HEK293 (cell line): ENCODE data around the gene VRK3.
A peak's percentile ranks its signal among the peaks of the same experiment; 100 is the strongest.

Experiments used
- CTCF ChIA-PET: fragments of 350-600 bp; formaldehyde crosslinking; extraction: SDS; loops from one replicate; lab custom pipeline; 2021; ENCODE audit warnings: antibody characterized with exemption; lab: Yijun Ruan, JAX
- POLR2A ChIA-PET: fragments of 300-600 bp; formaldehyde crosslinking; extraction: SDS; loops from one replicate; lab custom pipeline; 2020; ENCODE audit warnings: antibody characterized with exemption, inconsistent platforms; lab: Yijun Ruan, JAX
- H3K27ac ChIP-seq: fragments of 200-500 bp; sonication (Bioruptor generic); 2 replicates; pipeline ENCODE4 v1.5.1; 2014; ENCODE audit warnings: low read depth, low read length, control low read depth, inconsistent platforms; ENCODE audit errors: extremely low read depth
- H3K36me3 ChIP-seq, 2 experiments: fragments of 200-500 bp in 1 of 2; sonication (Bioruptor generic) in 1 of 2; 1 replicate in 1 of 2; 2 replicates in 1 of 2; pipeline ENCODE4 v1.5.1; 2014 to 2017; ENCODE audit warnings: inconsistent platforms in 2 of 2, low read length in 2 of 2; ENCODE audit not compliant: control insufficient read depth in 2 of 2, insufficient read depth in 1 of 2
- H3K4me1 ChIP-seq: fragments of 200-500 bp; sonication (Bioruptor generic); 2 replicates; pipeline ENCODE4 v1.5.1; 2014; ENCODE audit warnings: mild to moderate bottlenecking, low read length, inconsistent platforms; ENCODE audit not compliant: control insufficient read depth, insufficient read depth
- H3K4me3 ChIP-seq: 2 replicates; pipeline ENCODE4 v1.5.1; 2011; ENCODE audit warnings: low read depth, mild to moderate bottlenecking, control low read depth, low read length, moderate library complexity
- H3K9me3 ChIP-seq: fragments of 200-500 bp; sonication (Bioruptor generic); 2 replicates; pipeline ENCODE4 v1.5.1; 2014; ENCODE audit warnings: low read depth, low read length, inconsistent platforms; ENCODE audit not compliant: control insufficient read depth, insufficient read depth
- BCL11B ChIP-seq: fragments of 450-650 bp; formaldehyde crosslinking; IDR thresholded peaks from 2 replicates; pipeline ENCODE4 v1.5.1; 2016; ENCODE audit warnings: low read depth, missing biosample characterization, missing genetic modification characterization
- KLF9 ChIP-seq: fragments of 450-650 bp; formaldehyde crosslinking; IDR thresholded peaks from 2 replicates; pipeline ENCODE4 v1.5.1; 2016; ENCODE audit warnings: missing biosample characterization, missing genetic modification characterization, low read depth
- OVOL3 ChIP-seq: fragments of 450-650 bp; formaldehyde crosslinking; IDR thresholded peaks from 2 replicates; pipeline ENCODE4 v1.5.1; 2016; ENCODE audit warnings: missing biosample characterization, missing genetic modification characterization
- SALL2 ChIP-seq: fragments of 450-650 bp; formaldehyde crosslinking; IDR thresholded peaks from 2 replicates; pipeline ENCODE4 v1.5.0; 2017; ENCODE audit warnings: missing biosample characterization, mild to moderate bottlenecking, missing genetic modification characterization, borderline replicate concordance
- SETDB1 ChIP-seq: IDR thresholded peaks from one replicate; pipeline ENCODE4 v1.6.1; 2017; ENCODE audit warnings: mild to moderate bottlenecking, low read length, moderate library complexity, mixed read lengths; ENCODE audit not compliant: insufficient read length
- ZBTB1 ChIP-seq: fragments of 450-650 bp; formaldehyde crosslinking; IDR thresholded peaks from 2 replicates; pipeline ENCODE4 v1.5.1; 2016; ENCODE audit warnings: missing biosample characterization, missing genetic modification characterization
- ZBTB8A ChIP-seq: fragments of 450-650 bp; formaldehyde crosslinking; IDR thresholded peaks from 2 replicates; pipeline ENCODE4 v1.5.1; 2016; ENCODE audit warnings: missing biosample characterization, missing genetic modification characterization
- ZFP37 ChIP-seq: fragments of 450-650 bp; formaldehyde crosslinking; IDR thresholded peaks from 2 replicates; pipeline ENCODE4 v1.5.1; 2016; ENCODE audit warnings: missing biosample characterization, missing genetic modification characterization
- ZNF112 ChIP-seq: fragments of 450-650 bp; formaldehyde crosslinking; IDR thresholded peaks from 2 replicates; pipeline ENCODE4 v1.5.0; 2017; ENCODE audit warnings: missing biosample characterization, missing genetic modification characterization
- ZNF114 ChIP-seq: fragments of 450-650 bp; formaldehyde crosslinking; IDR thresholded peaks from 2 replicates; pipeline ENCODE4 v1.5.0; 2017; ENCODE audit warnings: missing biosample characterization, missing genetic modification characterization
- ZNF132 ChIP-seq: fragments of 450-650 bp; formaldehyde crosslinking; IDR thresholded peaks from 2 replicates; pipeline ENCODE4 v1.5.1; 2017; ENCODE audit warnings: missing biosample characterization, missing genetic modification characterization, borderline replicate concordance
- ZNF184 ChIP-seq: fragments of 450-650 bp; IDR thresholded peaks from 2 replicates; pipeline ENCODE4 v1.5.1; 2018; ENCODE audit warnings: missing biosample characterization, mild to moderate bottlenecking, missing genetic modification characterization
- ZNF23 ChIP-seq: fragments of 450-650 bp; formaldehyde crosslinking; IDR thresholded peaks from 2 replicates; pipeline ENCODE4 v1.5.1; 2016; ENCODE audit warnings: missing biosample characterization, missing genetic modification characterization, borderline replicate concordance
- ZNF266 ChIP-seq: fragments of 450-650 bp; formaldehyde crosslinking; IDR thresholded peaks from 2 replicates; pipeline ENCODE4 v1.5.1; 2016; ENCODE audit warnings: missing biosample characterization, missing genetic modification characterization, low read depth
- ZNF311 ChIP-seq: fragments of 450-650 bp; formaldehyde crosslinking; IDR thresholded peaks from 2 replicates; pipeline ENCODE4 v1.5.1; 2017; ENCODE audit warnings: missing biosample characterization, missing genetic modification characterization, borderline replicate concordance
- ZNF350 ChIP-seq: fragments of 450-650 bp; formaldehyde crosslinking; IDR thresholded peaks from 2 replicates; pipeline ENCODE4 v1.5.0; 2017; ENCODE audit warnings: missing biosample characterization, mild to moderate bottlenecking, missing genetic modification characterization
- ZNF354C ChIP-seq: fragments of 450-650 bp; formaldehyde crosslinking; IDR thresholded peaks from 2 replicates; pipeline ENCODE4 v1.5.1; 2016; ENCODE audit warnings: missing biosample characterization, missing genetic modification characterization, low read depth, borderline replicate concordance
- ZNF473 ChIP-seq: fragments of 450-650 bp; formaldehyde crosslinking; IDR thresholded peaks from 2 replicates; pipeline ENCODE4 v1.5.1; 2017; ENCODE audit warnings: missing biosample characterization, missing genetic modification characterization
- ZNF510 ChIP-seq: fragments of 450-650 bp; formaldehyde crosslinking; IDR thresholded peaks from 2 replicates; pipeline ENCODE4 v1.5.1; 2018; ENCODE audit warnings: mild to moderate bottlenecking, missing genetic modification characterization, missing biosample characterization; ENCODE audit not compliant: insufficient replicate concordance
- ZNF561 ChIP-seq: fragments of 450-650 bp; IDR thresholded peaks from 2 replicates; pipeline ENCODE4 v1.5.1; 2018; ENCODE audit warnings: missing biosample characterization, missing genetic modification characterization, borderline replicate concordance
- ZNF571 ChIP-seq: fragments of 450-650 bp; formaldehyde crosslinking; IDR thresholded peaks from 2 replicates; pipeline ENCODE4 v1.5.0; 2017; ENCODE audit warnings: missing biosample characterization, missing genetic modification characterization
- ZNF585B ChIP-seq: fragments of 450-650 bp; formaldehyde crosslinking; IDR thresholded peaks from 2 replicates; pipeline ENCODE4 v1.5.1; 2016; ENCODE audit warnings: missing biosample characterization, missing genetic modification characterization
- ZNF658 ChIP-seq: fragments of 450-650 bp; formaldehyde crosslinking; IDR thresholded peaks from 2 replicates; pipeline ENCODE4; 2016; ENCODE audit warnings: missing biosample characterization, missing genetic modification characterization
- ZNF791 ChIP-seq: fragments of 450-650 bp; formaldehyde crosslinking; IDR thresholded peaks from 2 replicates; pipeline ENCODE4 v1.5.1; 2016; ENCODE audit warnings: missing biosample characterization, missing genetic modification characterization
- ZNF843 ChIP-seq: fragments of 450-650 bp; formaldehyde crosslinking; IDR thresholded peaks from 2 replicates; pipeline ENCODE4 v1.5.1; 2016; ENCODE audit warnings: missing biosample characterization, missing genetic modification characterization
- ZSCAN16 ChIP-seq: fragments of 450-650 bp; formaldehyde crosslinking; IDR thresholded peaks from 2 replicates; pipeline ENCODE4 v1.5.1; 2016; ENCODE audit warnings: missing biosample characterization, missing genetic modification characterization
- TF ChIP-seq, protein P1 (sequence below): fragments of 450-650 bp; formaldehyde crosslinking; IDR thresholded peaks from 2 replicates; pipeline ENCODE4 v1.5.1; 2017; ENCODE audit warnings: missing biosample characterization, missing genetic modification characterization
- TF ChIP-seq, protein P2 (sequence below): fragments of 450-650 bp; formaldehyde crosslinking; IDR thresholded peaks from 2 replicates; pipeline ENCODE4 v1.5.1; 2017; ENCODE audit warnings: missing biosample characterization, mild to moderate bottlenecking, missing genetic modification characterization, moderate library complexity
- TF ChIP-seq, protein P3 (sequence below): sonication (generic); formaldehyde crosslinking; IDR thresholded peaks from 2 replicates; pipeline ENCODE4 v1.8.1; 2022; ENCODE audit warnings: mild to moderate bottlenecking, moderate library complexity, missing genetic modification reagents
- TF ChIP-seq, protein P4 (sequence below): fragments of 450-650 bp; formaldehyde crosslinking; IDR thresholded peaks from 2 replicates; pipeline ENCODE4 v1.5.1; 2016; ENCODE audit warnings: missing biosample characterization, missing genetic modification characterization
- TF ChIP-seq, protein P5 (sequence below): fragments of 450-650 bp; IDR thresholded peaks from 2 replicates; pipeline ENCODE4 v1.5.1; 2018; ENCODE audit warnings: missing biosample characterization, mild to moderate bottlenecking, missing genetic modification characterization
- TF ChIP-seq, protein P6 (sequence below): fragments of 450-650 bp; formaldehyde crosslinking; IDR thresholded peaks from 2 replicates; pipeline ENCODE4 v1.5.1; 2017; ENCODE audit warnings: missing biosample characterization, missing genetic modification characterization

Gene VRK3

DNA sequence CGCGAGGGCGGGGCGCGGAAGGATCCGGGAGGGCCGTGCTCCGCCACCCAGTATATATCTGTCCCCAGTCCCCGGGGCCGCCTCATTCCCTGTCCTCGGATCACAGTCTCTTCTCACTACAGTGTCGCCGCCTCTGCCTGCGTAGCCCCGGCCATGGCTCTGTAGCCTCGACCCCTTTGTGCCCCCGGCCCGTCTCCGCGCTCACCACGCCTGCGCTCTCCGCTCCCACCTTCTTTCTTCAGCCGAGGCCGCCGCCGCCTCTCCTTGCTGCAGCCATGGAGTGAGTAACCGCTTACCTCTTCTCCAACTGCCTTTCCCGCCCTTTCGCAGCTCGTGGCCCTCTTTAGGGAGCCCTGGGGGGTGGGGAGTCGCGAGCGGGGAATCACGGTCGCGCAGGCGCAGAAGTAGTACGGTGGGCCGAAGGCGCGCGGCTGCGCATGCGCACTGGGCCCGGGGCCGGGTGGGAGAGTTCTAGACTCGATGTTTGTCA is 96.0 kb downstream of the VRK3 start, which contains the start of the genes ATF5 and NUP62:
Gene ATF5 (plus strand): TSS at position 85 of the 490 bp plus-strand sequence. CDS start 1,646 bp downstream, outside the sequence.
Gene NUP62 (minus strand): TSS at position 384 of the 490 bp plus-strand sequence. CDS start 19,697 bp downstream, outside the sequence.
- POLR2A ChIA-PET, result interaction anchor here (0.5 to 3.2 kb wide), 38 partner anchors 8 to 729 kb away, joined by 3 to 41 read pairs (median 6); partner anchors contain the start of genes AKT1S1, ALDH16A1, AP2A1 and FUZ
- Histone ChIP-seq H3K9me3 (no peaks in the 10 kb centered on the region), H3K36me3 (peaks cover 35 to 46% of the 10 kb centered on the region in 2 experiments), H3K4me3 (peak within 1 kb of the TSS; percentile 85), H3K27ac (peak within 1 kb of the TSS; percentile 99), H3K4me1 (peaks cover 9% of the 10 kb centered on the region)
- CTCF ChIA-PET, result interaction anchor here (0.6 to 3.6 kb wide), 8 partner anchors 9 to 177 kb away, joined by 3 to 29 read pairs (median 4); no protein-coding TSS in a partner anchor
- TF ChIP-seq ZNF473 (tag by site-specific recombination) (no peak), ZNF184 (no peak), ZNF571 (no peak), ZFP37 (peak; percentile 98), ZNF658 (no peak), ZNF354C (tag by site-specific recombination) (no peak), BCL11B (tag by site-specific recombination) (peak; percentile 72; the same call in 1 of the 2 replicates), ZNF112 (tag by site-specific recombination) (no peak), ZBTB1 (tag by site-specific recombination) (no peak), ZNF510 (tag by site-specific recombination) (no peak), ZBTB8A (peak; percentile 89), ZNF266 (tag by site-specific recombination) (no peak), ZNF311 (tag by site-specific recombination) (no peak), ZNF132 (tag by site-specific recombination) (no peak), ZNF350 (tag by site-specific recombination) (no peak), ZNF791 (tag by site-specific recombination) (no peak), ZNF114 (tag by site-specific recombination) (no peak), SALL2 (no peak), ZNF23 (tag by site-specific recombination) (no peak), OVOL3 (tag by site-specific recombination) (peak; percentile 60; the same call in 1 of the 2 replicates), ZNF561 (tag by site-specific recombination) (0 out of 2 replicates have a peak, but pooled peaks have one; percentile 16), ZNF585B (no peak), SETDB1 (no peak), KLF9 (tag by site-specific recombination) (peak; percentile 55; the same call in 1 of the 2 replicates), ZNF843 (tag by site-specific recombination) (peak; percentile 55), ZSCAN16 (tag by site-specific recombination) (no peak)
- TF ChIP-seq, protein P1, sequence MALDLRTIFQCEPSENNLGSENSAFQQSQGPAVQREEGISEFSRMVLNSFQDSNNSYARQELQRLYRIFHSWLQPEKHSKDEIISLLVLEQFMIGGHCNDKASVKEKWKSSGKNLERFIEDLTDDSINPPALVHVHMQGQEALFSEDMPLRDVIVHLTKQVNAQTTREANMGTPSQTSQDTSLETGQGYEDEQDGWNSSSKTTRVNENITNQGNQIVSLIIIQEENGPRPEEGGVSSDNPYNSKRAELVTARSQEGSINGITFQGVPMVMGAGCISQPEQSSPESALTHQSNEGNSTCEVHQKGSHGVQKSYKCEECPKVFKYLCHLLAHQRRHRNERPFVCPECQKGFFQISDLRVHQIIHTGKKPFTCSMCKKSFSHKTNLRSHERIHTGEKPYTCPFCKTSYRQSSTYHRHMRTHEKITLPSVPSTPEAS (tag by site-specific recombination), result no peak
- TF ChIP-seq, protein P2, sequence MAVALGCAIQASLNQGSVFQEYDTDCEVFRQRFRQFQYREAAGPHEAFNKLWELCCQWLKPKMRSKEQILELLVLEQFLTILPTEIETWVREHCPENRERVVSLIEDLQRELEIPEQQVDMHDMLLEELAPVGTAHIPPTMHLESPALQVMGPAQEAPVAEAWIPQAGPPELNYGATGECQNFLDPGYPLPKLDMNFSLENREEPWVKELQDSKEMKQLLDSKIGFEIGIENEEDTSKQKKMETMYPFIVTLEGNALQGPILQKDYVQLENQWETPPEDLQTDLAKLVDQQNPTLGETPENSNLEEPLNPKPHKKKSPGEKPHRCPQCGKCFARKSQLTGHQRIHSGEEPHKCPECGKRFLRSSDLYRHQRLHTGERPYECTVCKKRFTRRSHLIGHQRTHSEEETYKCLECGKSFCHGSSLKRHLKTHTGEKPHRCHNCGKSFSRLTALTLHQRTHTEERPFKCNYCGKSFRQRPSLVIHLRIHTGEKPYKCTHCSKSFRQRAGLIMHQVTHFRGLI, result no peak; the same call in none of the 2 replicates
- TF ChIP-seq, protein P3, sequence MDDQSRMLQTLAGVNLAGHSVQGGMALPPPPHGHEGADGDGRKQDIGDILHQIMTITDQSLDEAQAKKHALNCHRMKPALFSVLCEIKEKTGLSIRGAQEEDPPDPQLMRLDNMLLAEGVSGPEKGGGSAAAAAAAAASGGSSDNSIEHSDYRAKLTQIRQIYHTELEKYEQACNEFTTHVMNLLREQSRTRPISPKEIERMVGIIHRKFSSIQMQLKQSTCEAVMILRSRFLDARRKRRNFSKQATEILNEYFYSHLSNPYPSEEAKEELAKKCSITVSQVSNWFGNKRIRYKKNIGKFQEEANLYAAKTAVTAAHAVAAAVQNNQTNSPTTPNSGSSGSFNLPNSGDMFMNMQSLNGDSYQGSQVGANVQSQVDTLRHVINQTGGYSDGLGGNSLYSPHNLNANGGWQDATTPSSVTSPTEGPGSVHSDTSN (CRISPR knock-in tag), result no peak
- TF ChIP-seq, protein P4, sequence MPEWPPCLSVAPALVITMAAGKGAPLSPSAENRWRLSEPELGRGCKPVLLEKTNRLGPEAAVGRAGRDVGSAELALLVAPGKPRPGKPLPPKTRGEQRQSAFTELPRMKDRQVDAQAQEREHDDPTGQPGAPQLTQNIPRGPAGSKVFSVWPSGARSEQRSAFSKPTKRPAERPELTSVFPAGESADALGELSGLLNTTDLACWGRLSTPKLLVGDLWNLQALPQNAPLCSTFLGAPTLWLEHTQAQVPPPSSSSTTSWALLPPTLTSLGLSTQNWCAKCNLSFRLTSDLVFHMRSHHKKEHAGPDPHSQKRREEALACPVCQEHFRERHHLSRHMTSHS, result no peak
- TF ChIP-seq, protein P5, sequence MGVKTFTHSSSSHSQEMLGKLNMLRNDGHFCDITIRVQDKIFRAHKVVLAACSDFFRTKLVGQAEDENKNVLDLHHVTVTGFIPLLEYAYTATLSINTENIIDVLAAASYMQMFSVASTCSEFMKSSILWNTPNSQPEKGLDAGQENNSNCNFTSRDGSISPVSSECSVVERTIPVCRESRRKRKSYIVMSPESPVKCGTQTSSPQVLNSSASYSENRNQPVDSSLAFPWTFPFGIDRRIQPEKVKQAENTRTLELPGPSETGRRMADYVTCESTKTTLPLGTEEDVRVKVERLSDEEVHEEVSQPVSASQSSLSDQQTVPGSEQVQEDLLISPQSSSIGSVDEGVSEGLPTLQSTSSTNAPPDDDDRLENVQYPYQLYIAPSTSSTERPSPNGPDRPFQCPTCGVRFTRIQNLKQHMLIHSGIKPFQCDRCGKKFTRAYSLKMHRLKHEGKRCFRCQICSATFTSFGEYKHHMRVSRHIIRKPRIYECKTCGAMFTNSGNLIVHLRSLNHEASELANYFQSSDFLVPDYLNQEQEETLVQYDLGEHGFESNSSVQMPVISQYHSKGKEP (tag by site-specific recombination), result no peak
- TF ChIP-seq, protein P6, sequence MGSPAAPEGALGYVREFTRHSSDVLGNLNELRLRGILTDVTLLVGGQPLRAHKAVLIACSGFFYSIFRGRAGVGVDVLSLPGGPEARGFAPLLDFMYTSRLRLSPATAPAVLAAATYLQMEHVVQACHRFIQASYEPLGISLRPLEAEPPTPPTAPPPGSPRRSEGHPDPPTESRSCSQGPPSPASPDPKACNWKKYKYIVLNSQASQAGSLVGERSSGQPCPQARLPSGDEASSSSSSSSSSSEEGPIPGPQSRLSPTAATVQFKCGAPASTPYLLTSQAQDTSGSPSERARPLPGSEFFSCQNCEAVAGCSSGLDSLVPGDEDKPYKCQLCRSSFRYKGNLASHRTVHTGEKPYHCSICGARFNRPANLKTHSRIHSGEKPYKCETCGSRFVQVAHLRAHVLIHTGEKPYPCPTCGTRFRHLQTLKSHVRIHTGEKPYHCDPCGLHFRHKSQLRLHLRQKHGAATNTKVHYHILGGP (tag by site-specific recombination), result no peak
